GM23338 (cell line): Measurements from ENCODE around the gene HIVEP1.

Experiments used
- CREB1 ChIP-seq: fragments of 250-450 bp; sonication (Bioruptor Pico); IDR thresholded peaks from 2 replicates; pipeline ENCODE4 v1.5.0; 2020; ENCODE audit warnings: low read depth, mild to moderate bottlenecking, moderate library complexity
- CTCF ChIP-seq, 2 experiments: fragments of 200-600 bp in 1 of 2; sonication (generic) in 1 of 2; conservative IDR thresholded peaks; 2 replicates each; pipeline versions ENCODE4 v1.5.1 to v1.6.1; 2016 to 2017; ENCODE audit warnings: antibody characterized with exemption in 2 of 2, low read depth in 2 of 2, mild to moderate bottlenecking in 2 of 2, moderate library complexity in 1 of 2
- ETS1 ChIP-seq: IDR thresholded peaks from 2 replicates; pipeline ENCODE4 v1.6.1; 2016; ENCODE audit warnings: antibody characterized with exemption
- EZH2 ChIP-seq: fragments of 200-600 bp; sonication (generic); IDR thresholded peaks from one replicate; pipeline ENCODE4 v1.8.0; 2017; ENCODE audit warnings: antibody characterized with exemption, mild to moderate bottlenecking, low read depth; ENCODE audit not compliant: unreplicated experiment
- EZH2phosphoT487 ChIP-seq: fragments of 200-600 bp; sonication (generic); IDR thresholded peaks from one replicate; pipeline ENCODE4 v1.8.1; 2018; ENCODE audit warnings: antibody characterized with exemption; ENCODE audit not compliant: unreplicated experiment
- JUNB ChIP-seq: IDR thresholded peaks from one replicate; pipeline ENCODE4 v1.6.1; 2016; ENCODE audit warnings: antibody characterized with exemption; ENCODE audit not compliant: unreplicated experiment
- NANOG ChIP-seq: IDR thresholded peaks from 2 replicates; pipeline ENCODE4 v1.6.1; 2016; ENCODE audit warnings: antibody characterized with exemption, borderline replicate concordance
- POLR2AphosphoS5 ChIP-seq: IDR thresholded peaks from 2 replicates; pipeline ENCODE4 v1.6.1; 2016; ENCODE audit warnings: antibody characterized with exemption, low read depth
- REST ChIP-seq: IDR thresholded peaks from one replicate; pipeline ENCODE4 v1.6.1; 2018; ENCODE audit warnings: antibody characterized with exemption; ENCODE audit not compliant: unreplicated experiment
- ZNF114 ChIP-seq: fragments of 250-450 bp; sonication (Bioruptor Pico); IDR thresholded peaks from 2 replicates; pipeline ENCODE4 v1.5.0; 2020; ENCODE audit warnings: mild to moderate bottlenecking, moderate library complexity
- ZNF331 ChIP-seq: fragments of 250-450 bp; sonication (Bioruptor Pico); IDR thresholded peaks from 2 replicates; pipeline ENCODE4 v1.5.0; 2020; ENCODE audit warnings: low read depth, mild to moderate bottlenecking, moderate library complexity

GRCh38 chr6:12112540-12113189, 100.6 kb downstream of the HIVEP1 start:
- TF ChIP-seq CTCF (conservative IDR thresholded peaks at IDR 0.05; ENCODE audit: low read depth in 2 of 2) (no peak), EZH2 (no peak), REST (no peak), POLR2AphosphoS5 (no peak), ZNF331 (no peak), CREB1 (CRISPR knock-in tag) (no peak), EZH2phosphoT487 (no peak), ETS1 (no peak), ZNF114 (no peak), JUNB (no peak), NANOG (no peak)
